ENCODE measurements around the gene OOSP1.
"Not testable (repeated sequence)": the region's sequence is repeated elsewhere in the genome, so short reads cannot be mapped to it uniquely, and the experiment has no call there.

The OOSP1 gene, protein sequence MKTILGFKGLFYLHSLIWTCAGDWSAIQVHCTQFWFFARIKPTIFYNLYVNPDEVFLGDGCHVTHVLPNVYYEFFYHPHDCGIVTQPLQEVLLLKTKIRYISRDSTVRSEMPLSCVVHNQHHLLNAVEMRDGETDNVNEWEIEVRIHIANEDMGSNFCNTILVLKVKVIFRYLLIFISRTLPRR

DNA sequence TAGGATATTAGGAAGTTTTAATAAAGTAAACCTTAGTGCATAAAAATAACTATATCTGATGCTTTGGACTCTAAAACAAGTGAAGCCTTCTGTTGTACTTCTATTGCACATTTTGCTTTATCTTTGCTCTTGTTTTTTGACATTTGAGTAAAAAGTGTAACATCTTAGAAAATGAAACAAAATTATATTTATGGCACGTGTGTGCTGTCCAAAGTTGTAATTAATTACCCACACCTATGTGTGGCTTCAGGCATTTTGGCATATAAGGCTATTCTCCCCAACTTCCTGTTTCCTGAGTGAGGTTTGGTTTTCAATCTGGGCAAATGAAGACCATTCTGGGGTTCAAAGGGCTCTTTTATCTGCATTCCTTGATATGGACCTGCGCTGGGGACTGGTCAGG, at the start of gene OOSP1:
TSS of gene OOSP1 (plus strand) at position 301 of the 400 bp plus-strand sequence. CDS start at position 324, 23 bp downstream.
- Histone ChIP-seq H3K9me3 (ENCODE audit: control insufficient read depth in 5 of 5, low read length in 5 of 5) (no peaks in the 10 kb centered on the region), H3K4me3 (ENCODE audit: low read depth in 1 of 5, low read length in 5 of 5) (no peak within 1 kb of the TSS), H3K27me3 (ENCODE audit: control insufficient read depth in 5 of 5, insufficient read depth in 4 of 5, low read length in 5 of 5) (no peaks in the 10 kb centered on the region), H3K27ac (ENCODE audit: low read depth, low read length) (no peak within 1 kb of the TSS), H3K4me1 (ENCODE audit: control insufficient read depth in 5 of 5, insufficient read depth in 5 of 5, low read length in 5 of 5) (no peaks in the 10 kb centered on the region), H3K36me3 (ENCODE audit: control insufficient read depth in 5 of 5, insufficient read depth in 5 of 5, low read length in 5 of 5) (no peaks in the 10 kb centered on the region), H3K9ac (ENCODE audit: low read length in 5 of 5) (no peak within 1 kb of the TSS)

DNA sequence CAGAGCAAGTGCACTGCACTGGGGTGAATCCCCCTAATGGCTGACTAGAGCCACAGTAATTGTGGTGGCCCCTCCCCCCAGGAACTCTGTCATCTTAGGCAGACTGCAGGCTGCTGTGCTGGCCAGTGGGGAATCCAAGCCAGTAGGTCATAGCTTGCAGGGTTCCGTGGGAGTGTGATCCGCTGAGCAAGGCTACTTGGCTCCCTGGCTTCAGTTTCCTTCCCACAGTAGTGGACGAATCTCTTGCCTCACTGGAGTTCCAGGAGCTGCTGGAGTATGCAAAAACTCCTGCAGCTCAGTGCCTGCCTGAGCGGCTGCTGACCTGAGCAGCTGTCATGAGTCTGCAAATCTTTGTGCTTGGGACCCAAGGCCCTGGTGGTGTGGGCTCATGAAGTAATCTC, 46.5 kb upstream of the OOSP1 start:
- Histone ChIP-seq H3K9ac (ENCODE audit: low read length in 5 of 5) (no peak overlapping the region), H3K27me3 (ENCODE audit: control insufficient read depth in 5 of 5, insufficient read depth in 4 of 5, low read length in 5 of 5) (no peaks in the 10 kb centered on the region), H3K4me3 (ENCODE audit: low read depth in 1 of 5, low read length in 5 of 5) (peak overlapping the region in 1 of 5 donors; percentile 23), H3K36me3 (ENCODE audit: control insufficient read depth in 5 of 5, insufficient read depth in 5 of 5, low read length in 5 of 5) (no peaks in the 10 kb centered on the region), H3K4me1 (ENCODE audit: control insufficient read depth in 5 of 5, insufficient read depth in 5 of 5, low read length in 5 of 5) (no peaks in the 10 kb centered on the region), H3K27ac (ENCODE audit: low read depth, low read length) (no peak overlapping the region), H3K9me3 (ENCODE audit: control insufficient read depth in 5 of 5, low read length in 5 of 5) (peaks cover 2 to 32% (median 14%) of the 10 kb centered on the region in 5 donors)

DNA sequence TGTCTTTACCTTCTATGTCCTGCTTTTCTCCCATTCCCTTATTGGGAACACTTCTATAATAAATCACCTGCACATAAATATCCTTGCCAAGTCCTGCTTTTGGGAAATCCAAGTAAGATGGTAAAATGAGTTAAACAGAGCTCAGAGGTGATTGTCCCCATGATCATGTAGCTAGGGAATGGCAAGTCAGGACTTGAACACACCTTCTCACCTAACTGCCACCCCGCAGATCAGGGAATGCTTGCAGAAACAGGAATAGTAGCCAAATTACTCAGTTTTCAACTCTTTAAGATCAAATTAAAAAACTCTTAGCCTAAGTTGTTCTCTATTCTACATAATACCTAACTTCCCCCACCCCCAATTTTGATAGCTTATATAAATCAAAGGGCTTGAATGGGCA, 43.6 kb upstream of the OOSP1 start:
- H3K4me3 ChIP-seq (ENCODE audit: low read depth in 1 of 5, low read length in 5 of 5), result no peak overlapping the region
- H3K4me1 ChIP-seq (ENCODE audit: control insufficient read depth in 5 of 5, insufficient read depth in 5 of 5, low read length in 5 of 5), result no peaks in the 10 kb centered on the region
- H3K36me3 ChIP-seq (ENCODE audit: control insufficient read depth in 5 of 5, insufficient read depth in 5 of 5, low read length in 5 of 5), result no peaks in the 10 kb centered on the region
- no peaks in the 10 kb centered on the region for H3K27me3 ChIP-seq (ENCODE audit: control insufficient read depth in 5 of 5, insufficient read depth in 4 of 5, low read length in 5 of 5)
- no peak overlapping the region for H3K9ac ChIP-seq (ENCODE audit: low read length in 5 of 5)
- no peak overlapping the region for H3K27ac ChIP-seq (ENCODE audit: low read depth, low read length)
- H3K9me3 ChIP-seq (ENCODE audit: control insufficient read depth in 5 of 5, low read length in 5 of 5), result peaks cover 2 to 19% (median 12%) of the 10 kb centered on the region in 5 donors

DNA sequence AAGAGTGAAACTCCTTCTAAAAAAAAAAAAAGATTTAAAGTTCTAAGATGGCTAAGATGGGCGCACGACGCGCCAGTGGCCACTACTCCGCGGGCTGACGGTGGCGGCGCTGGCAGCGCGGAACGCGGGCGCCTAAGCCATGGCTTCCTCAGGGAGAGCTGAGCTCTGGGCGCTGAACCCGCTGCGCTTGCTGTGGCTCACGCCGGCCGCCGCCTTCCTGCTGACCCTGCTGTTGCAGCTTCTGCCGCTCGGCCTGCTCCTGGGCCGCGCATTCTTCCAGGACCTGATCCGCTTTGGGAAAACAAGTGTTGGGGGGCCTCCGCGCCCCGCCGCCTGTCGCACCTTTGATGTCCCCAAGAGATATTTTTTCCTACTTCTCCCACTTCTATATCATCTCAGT, 40.2 kb upstream of the OOSP1 start:
- peaks cover 0 to 7% (median 0%) of the 10 kb centered on the region in 5 donors for H3K4me1 ChIP-seq (ENCODE audit: control insufficient read depth in 5 of 5, insufficient read depth in 5 of 5, low read length in 5 of 5)
- H3K4me3 ChIP-seq (ENCODE audit: low read depth in 1 of 5, low read length in 5 of 5), result no peak overlapping the region
- no peaks in the 10 kb centered on the region for H3K36me3 ChIP-seq (ENCODE audit: control insufficient read depth in 5 of 5, insufficient read depth in 5 of 5, low read length in 5 of 5)
- no peak overlapping the region for H3K9ac ChIP-seq (ENCODE audit: low read length in 5 of 5)
- H3K9me3 ChIP-seq (ENCODE audit: control insufficient read depth in 5 of 5, low read length in 5 of 5), result peaks cover 0 to 2% (median 0%) of the 10 kb centered on the region in 5 donors
- no peaks in the 10 kb centered on the region for H3K27me3 ChIP-seq (ENCODE audit: control insufficient read depth in 5 of 5, insufficient read depth in 4 of 5, low read length in 5 of 5)
- no peak overlapping the region for H3K27ac ChIP-seq (ENCODE audit: low read depth, low read length)

DNA sequence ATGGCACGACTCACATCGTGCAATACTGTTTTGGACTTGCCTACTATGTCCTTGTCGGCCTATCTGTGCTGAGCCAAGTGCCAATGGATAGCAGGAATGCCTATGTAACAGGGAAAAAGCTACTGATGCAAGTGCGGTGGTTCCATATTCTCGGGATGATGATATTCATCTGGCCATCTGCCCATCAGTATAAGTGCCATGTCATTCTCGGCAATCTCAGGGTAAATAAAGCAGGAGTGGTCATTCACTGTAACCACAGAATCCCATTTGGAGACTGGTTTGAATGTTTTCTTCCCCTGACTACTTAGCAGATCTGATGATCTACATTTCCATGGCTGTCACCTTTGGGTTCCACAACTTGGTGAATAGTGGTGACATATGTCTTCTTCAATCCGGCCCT, 39.6 kb upstream of the OOSP1 start:
- Histone ChIP-seq H3K4me1 (ENCODE audit: control insufficient read depth in 5 of 5, insufficient read depth in 5 of 5, low read length in 5 of 5) (peaks cover 0 to 7% (median 0%) of the 10 kb centered on the region in 5 donors), H3K27me3 (ENCODE audit: control insufficient read depth in 5 of 5, insufficient read depth in 4 of 5, low read length in 5 of 5) (no peaks in the 10 kb centered on the region), H3K9me3 (ENCODE audit: control insufficient read depth in 5 of 5, low read length in 5 of 5) (peaks cover 0 to 2% (median 0%) of the 10 kb centered on the region in 5 donors), H3K27ac (ENCODE audit: low read depth, low read length) (no peak overlapping the region), H3K9ac (ENCODE audit: low read length in 5 of 5) (no peak overlapping the region), H3K36me3 (ENCODE audit: control insufficient read depth in 5 of 5, insufficient read depth in 5 of 5, low read length in 5 of 5) (no peaks in the 10 kb centered on the region), H3K4me3 (ENCODE audit: low read depth in 1 of 5, low read length in 5 of 5) (no peak overlapping the region)

DNA sequence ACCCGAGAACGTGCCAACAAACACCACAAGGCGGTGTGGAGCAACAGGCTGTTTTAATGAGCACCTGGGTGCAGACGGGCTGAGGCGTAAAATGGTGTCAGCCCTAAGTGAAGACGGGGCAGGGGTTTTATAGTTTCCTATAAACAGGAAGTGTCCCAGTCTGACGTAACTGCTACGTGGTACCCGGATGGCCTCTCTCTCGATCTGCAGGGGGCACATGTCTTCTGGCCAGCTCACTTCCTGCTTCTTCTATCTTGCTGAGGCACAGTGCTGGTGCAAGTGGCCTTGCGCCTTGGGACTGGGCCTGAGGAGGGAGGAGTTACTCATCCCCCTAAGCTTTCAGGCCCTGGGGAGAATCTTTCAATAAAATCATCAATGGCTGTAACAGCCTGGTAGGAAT, 38.7 kb upstream of the OOSP1 start:
- peaks cover 0 to 7% (median 0%) of the 10 kb centered on the region in 5 donors for H3K4me1 ChIP-seq (ENCODE audit: control insufficient read depth in 5 of 5, insufficient read depth in 5 of 5, low read length in 5 of 5)
- H3K36me3 ChIP-seq (ENCODE audit: control insufficient read depth in 5 of 5, insufficient read depth in 5 of 5, low read length in 5 of 5), result no peaks in the 10 kb centered on the region
- no peak overlapping the region for H3K9ac ChIP-seq (ENCODE audit: low read length in 5 of 5)
- H3K4me3 ChIP-seq (ENCODE audit: low read depth in 1 of 5, low read length in 5 of 5), result no peak overlapping the region
- H3K9me3 ChIP-seq (ENCODE audit: control insufficient read depth in 5 of 5, low read length in 5 of 5), result peaks cover 0 to 2% (median 0%) of the 10 kb centered on the region in 5 donors
- H3K27me3 ChIP-seq (ENCODE audit: control insufficient read depth in 5 of 5, insufficient read depth in 4 of 5, low read length in 5 of 5), result no peaks in the 10 kb centered on the region
- no peak overlapping the region for H3K27ac ChIP-seq (ENCODE audit: low read depth, low read length)

DNA sequence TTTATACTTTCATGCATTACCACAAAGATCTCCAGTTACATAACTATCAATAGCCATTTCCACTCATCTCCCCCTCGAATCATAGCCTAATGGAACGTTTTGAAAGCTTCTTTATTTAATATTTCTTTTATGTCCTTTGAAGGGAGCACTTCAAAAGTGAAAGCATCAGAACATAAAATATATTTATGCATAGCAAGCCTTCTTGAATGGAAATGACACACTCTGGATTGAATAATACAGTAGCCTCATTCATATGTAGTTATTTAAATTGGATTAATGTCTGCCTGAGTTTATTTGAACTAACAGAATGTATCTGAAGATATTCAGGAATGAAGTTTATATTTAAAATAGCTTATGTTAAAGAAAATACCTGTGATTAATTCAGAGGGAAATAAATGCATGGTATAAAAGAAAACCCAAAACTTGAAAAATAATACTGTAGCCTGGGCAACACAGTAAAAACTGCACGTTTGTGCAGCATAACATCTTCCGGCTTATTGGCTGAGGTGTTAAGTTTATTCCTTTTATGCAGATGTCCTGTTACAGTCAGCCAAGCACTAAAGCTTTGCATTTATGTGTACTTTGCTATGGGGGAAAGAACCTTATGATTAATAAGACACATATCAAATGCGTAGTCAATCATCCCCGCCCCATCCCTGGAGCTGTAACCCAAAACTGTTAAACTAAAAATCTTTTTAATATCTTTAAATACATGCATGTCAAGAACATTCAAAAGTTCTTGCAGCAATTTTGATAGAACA, 37.7 kb upstream of the OOSP1 start:
- Histone ChIP-seq H3K36me3 (ENCODE audit: control insufficient read depth in 5 of 5, insufficient read depth in 5 of 5, low read length in 5 of 5) (no peaks in the 10 kb centered on the region), H3K9ac (ENCODE audit: low read length in 5 of 5) (no peak overlapping the region), H3K9me3 (ENCODE audit: control insufficient read depth in 5 of 5, low read length in 5 of 5) (peaks cover 0 to 2% (median 0%) of the 10 kb centered on the region in 5 donors), H3K4me1 (ENCODE audit: control insufficient read depth in 5 of 5, insufficient read depth in 5 of 5, low read length in 5 of 5) (peaks cover 0 to 7% (median 0%) of the 10 kb centered on the region in 5 donors), H3K27ac (ENCODE audit: low read depth, low read length) (no peak overlapping the region), H3K27me3 (ENCODE audit: control insufficient read depth in 5 of 5, insufficient read depth in 4 of 5, low read length in 5 of 5) (no peaks in the 10 kb centered on the region), H3K4me3 (ENCODE audit: low read depth in 1 of 5, low read length in 5 of 5) (no peak overlapping the region)

DNA sequence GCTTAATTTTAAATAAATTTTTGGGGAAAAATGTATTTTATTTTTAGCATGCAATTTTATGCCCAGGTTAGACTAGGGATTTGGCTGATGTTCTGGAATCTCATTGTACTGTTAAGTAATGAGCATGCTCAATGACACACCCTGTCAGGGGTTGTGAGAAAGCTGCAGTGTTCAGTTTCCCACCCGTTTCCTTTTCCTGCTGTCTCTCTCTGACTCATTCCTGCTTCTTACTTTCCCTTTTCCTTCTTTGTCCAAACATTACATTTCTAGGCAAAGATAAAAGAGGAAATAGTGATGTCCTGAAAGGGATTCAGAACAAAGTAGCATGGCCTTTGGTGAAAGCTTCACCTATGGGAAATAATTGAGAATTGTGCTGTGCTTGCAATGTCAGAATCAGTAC, 36.9 kb upstream of the OOSP1 start:
- Histone ChIP-seq H3K4me1 (ENCODE audit: control insufficient read depth in 5 of 5, insufficient read depth in 5 of 5, low read length in 5 of 5) (peaks cover 0 to 7% (median 0%) of the 10 kb centered on the region in 5 donors), H3K27ac (ENCODE audit: low read depth, low read length) (no peak overlapping the region), H3K27me3 (ENCODE audit: control insufficient read depth in 5 of 5, insufficient read depth in 4 of 5, low read length in 5 of 5) (no peaks in the 10 kb centered on the region), H3K4me3 (ENCODE audit: low read depth in 1 of 5, low read length in 5 of 5) (no peak overlapping the region), H3K9me3 (ENCODE audit: control insufficient read depth in 5 of 5, low read length in 5 of 5) (peaks cover 0 to 2% (median 0%) of the 10 kb centered on the region in 5 donors), H3K36me3 (ENCODE audit: control insufficient read depth in 5 of 5, insufficient read depth in 5 of 5, low read length in 5 of 5) (no peaks in the 10 kb centered on the region), H3K9ac (ENCODE audit: low read length in 5 of 5) (no peak overlapping the region)

DNA sequence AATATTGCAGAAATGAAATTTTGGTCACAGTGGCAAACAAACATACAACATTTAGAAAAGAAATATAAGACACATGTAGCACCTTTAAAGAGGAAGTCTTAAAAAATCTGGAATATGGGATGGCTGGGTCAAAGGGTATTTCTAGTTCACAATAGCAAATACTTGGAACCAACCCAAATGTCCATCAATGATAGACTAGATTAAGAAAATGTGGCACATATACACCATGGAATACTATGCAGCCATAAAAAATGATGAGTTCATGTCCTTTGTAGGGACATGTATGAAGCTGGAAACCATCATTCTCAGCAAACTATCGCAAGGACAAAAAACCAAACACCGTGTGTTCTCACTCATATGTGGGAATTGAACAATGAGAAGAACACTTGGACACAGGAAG, 34.7 kb upstream of the OOSP1 start:
- H3K4me3 ChIP-seq (ENCODE audit: low read depth in 1 of 5, low read length in 5 of 5); H3K27me3 ChIP-seq (ENCODE audit: control insufficient read depth in 5 of 5, insufficient read depth in 4 of 5, low read length in 5 of 5); H3K4me1 ChIP-seq (ENCODE audit: control insufficient read depth in 5 of 5, insufficient read depth in 5 of 5, low read length in 5 of 5); H3K27ac ChIP-seq (ENCODE audit: low read depth, low read length); H3K9me3 ChIP-seq (ENCODE audit: control insufficient read depth in 5 of 5, low read length in 5 of 5); H3K9ac ChIP-seq (ENCODE audit: low read length in 5 of 5); H3K36me3 ChIP-seq (ENCODE audit: control insufficient read depth in 5 of 5, insufficient read depth in 5 of 5, low read length in 5 of 5): not testable (repeated sequence)

DNA sequence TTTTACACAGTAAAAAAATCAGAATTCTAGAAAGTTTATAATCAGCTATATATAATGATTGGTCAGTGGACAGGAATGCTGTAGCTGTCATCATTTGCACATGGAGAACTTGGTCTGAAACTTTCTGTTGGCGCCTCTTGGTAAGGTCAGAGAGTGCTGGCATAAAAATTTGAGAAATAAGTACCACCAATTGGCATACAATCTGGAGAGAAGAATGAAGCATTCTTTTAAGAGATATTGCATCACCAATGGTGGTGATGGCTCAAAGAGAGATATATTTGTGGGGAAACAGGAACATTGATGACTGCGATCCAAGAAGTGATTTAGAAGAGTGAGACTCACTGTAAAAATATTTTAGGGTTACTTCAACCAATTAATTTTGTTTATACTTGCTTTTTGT, 19.8 kb upstream of the OOSP1 start:
- Histone ChIP-seq H3K4me1 (ENCODE audit: control insufficient read depth in 5 of 5, insufficient read depth in 5 of 5, low read length in 5 of 5) (no peaks in the 10 kb centered on the region), H3K9ac (ENCODE audit: low read length in 5 of 5) (no peak overlapping the region), H3K36me3 (ENCODE audit: control insufficient read depth in 5 of 5, insufficient read depth in 5 of 5, low read length in 5 of 5) (no peaks in the 10 kb centered on the region), H3K9me3 (ENCODE audit: control insufficient read depth in 5 of 5, low read length in 5 of 5) (peaks cover 7 to 29% (median 24%) of the 10 kb centered on the region in 5 donors), H3K27ac (ENCODE audit: low read depth, low read length) (no peak overlapping the region), H3K27me3 (ENCODE audit: control insufficient read depth in 5 of 5, insufficient read depth in 4 of 5, low read length in 5 of 5) (no peaks in the 10 kb centered on the region), H3K4me3 (ENCODE audit: low read depth in 1 of 5, low read length in 5 of 5) (no peak overlapping the region)

All from subcutaneous abdominal adipose tissue (tissue), 5 donors.